K562 (cell line): ENCODE data around the gene MEX3A. TPM values are rescaled to one million over a fixed set of nuclear protein-coding genes. Genes with fewer than 3 reads are reported as not detected.
A peak's percentile ranks its signal among the peaks of the same experiment; 100 is the strongest.

ENCODE experiments used
- ATAC-seq: fragments of 200-7000 bp; cut with Tn5 transposase; 3 replicates; pipeline ENCODE4 v1.9.1; 2020; ENCODE audit warnings: moderate library complexity
- BruUV-seq: library from RNA; stranded (reverse); fragments of 400-500 nt; replicated peaks from 2 replicates; lab custom pipeline; 2021; lab: Mats Ljungman, UMichigan
- CTCF ChIA-PET: fragments of 300-600 bp; formaldehyde crosslinking; extraction: SDS; loops from one replicate; lab custom pipeline; 2021; ENCODE audit warnings: low intra/inter-chr PET ratio; lab: Yijun Ruan, JAX
- POLR2A ChIA-PET: fragments of 300-600, 350-650 bp; sonication (Branson Sonifier 250); formaldehyde crosslinking; extraction: SDS; loops from one replicate; lab custom pipeline; 2021; ENCODE audit warnings: antibody characterized with exemption, inconsistent platforms; lab: Yijun Ruan, JAX
- DNase-seq, 4 experiments: peaks; one replicate each; pipeline versions ENCODE4 v3.0.0 to v3.0.0-alpha.2; 2011 to 2018; ENCODE audit warnings: low spot score in 3 of 4, mixed read lengths in 3 of 4; ENCODE audit errors: extremely low read depth in 1 of 4
- FAIRE-seq: peaks from 2 replicates; lab custom pipeline; 2011; peaks lifted over from hg19 to GRCh38; lab: Jason Lieb, UNC
- H2AFZ ChIP-seq: 2 replicates; pipeline ENCODE4 v1.6.0; 2011; ENCODE audit warnings: low read depth, low read length, control low read depth, inconsistent platforms
- H3K27ac ChIP-seq: fragments of 200-600 bp; 3 replicates; pipeline ENCODE4 v1.8.0; 2011; ENCODE audit warnings: low read depth, mild to moderate bottlenecking, control low read depth, inconsistent platforms, low read length, moderate library complexity, mixed read lengths; ENCODE audit errors: extremely low read depth
- H3K27me3 ChIP-seq, 2 experiments: fragments of 300-600 bp in 1 of 2; 2 replicates in 1 of 2; 3 replicates in 1 of 2; pipeline versions ENCODE4 v1.6.0 to v1.8.0; 2011; ENCODE audit warnings: inconsistent platforms in 2 of 2, low read length in 2 of 2, mild to moderate bottlenecking in 1 of 2, mixed read lengths in 1 of 2, moderate library complexity in 1 of 2; ENCODE audit not compliant: control insufficient read depth in 2 of 2, insufficient read depth in 2 of 2
- H3K36me3 ChIP-seq: fragments of 300-600 bp; 3 replicates; pipeline ENCODE4 v1.8.0; 2011; ENCODE audit warnings: mild to moderate bottlenecking, low read length, inconsistent platforms; ENCODE audit not compliant: control insufficient read depth, insufficient read depth
- H3K4me1 ChIP-seq, 2 experiments: fragments of 200-600 bp in 1 of 2; replicated peaks in 1 of 2; 2 replicates in 1 of 2; 3 replicates in 1 of 2; pipeline versions ENCODE4 v1.5.1 to v1.8.0; 2011; ENCODE audit warnings: inconsistent platforms in 2 of 2, low read length in 2 of 2, mild to moderate bottlenecking in 1 of 2, mixed read lengths in 1 of 2, moderate library complexity in 1 of 2; ENCODE audit not compliant: control insufficient read depth in 2 of 2, insufficient read depth in 2 of 2
- H3K4me2 ChIP-seq: 2 replicates; pipeline ENCODE4 v1.6.1; 2011; ENCODE audit warnings: low read length, control low read depth, inconsistent platforms, mixed read lengths; ENCODE audit not compliant: insufficient read depth
- H3K4me3 ChIP-seq: fragments of 200-600 bp; sonication (generic), shearing (Covaris generic); 2 replicates; pipeline ENCODE4 v1.5.1; 2016; ENCODE audit warnings: control low read depth, inconsistent platforms
- H3K79me2 ChIP-seq: fragments of 200-600 bp; 3 replicates; pipeline ENCODE4 v1.8.0; 2011; ENCODE audit warnings: low read length, inconsistent platforms; ENCODE audit not compliant: control insufficient read depth, insufficient read depth
- H3K9ac ChIP-seq, 2 experiments: 2 replicates each; pipeline versions ENCODE4 v1.6.0 to v1.6.1; 2011; ENCODE audit warnings: low read depth in 2 of 2, low read length in 2 of 2, control low read depth in 1 of 2, inconsistent platforms in 1 of 2, mild to moderate bottlenecking in 1 of 2, mixed read lengths in 1 of 2; ENCODE audit not compliant: insufficient read depth in 1 of 2
- H3K9me1 ChIP-seq: one replicate; pipeline ENCODE4 v1.6.0; 2011; ENCODE audit warnings: inconsistent platforms, mild to moderate bottlenecking, low read length, moderate library complexity; ENCODE audit not compliant: control insufficient read depth, insufficient read depth
- H3K9me3 ChIP-seq: replicated peaks from 2 replicates; pipeline ENCODE4 v1.5.1; 2011; ENCODE audit warnings: low read depth, low read length, inconsistent platforms; ENCODE audit not compliant: control insufficient read depth, insufficient read depth
- H4K20me1 ChIP-seq: replicated peaks from 2 replicates; pipeline ENCODE4 v1.6.1; 2011; ENCODE audit warnings: low read length, inconsistent platforms, mixed read lengths; ENCODE audit not compliant: control insufficient read depth, insufficient read depth
- ATF1 ChIP-seq, 2 experiments: fragments of 450-650 bp in 1 of 2; IDR thresholded peaks; 2 replicates each; pipeline ENCODE4 v1.6.1; 2016; ENCODE audit warnings: missing compliant biosample characterization in 1 of 2, missing genetic modification characterization in 1 of 2
- EGR1 ChIP-seq: fragments of 450-650 bp; conservative IDR thresholded peaks from 2 replicates; pipeline ENCODE4 v1.6.1; 2017; ENCODE audit warnings: mild to moderate bottlenecking
- FOSL1 ChIP-seq: fragments of 200-800 bp; sonication (Bioruptor generic); conservative IDR thresholded peaks from 2 replicates; pipeline ENCODE4 v1.6.1; 2016; ENCODE audit warnings: missing genetic modification characterization, missing compliant biosample characterization
- MAZ ChIP-seq, 2 experiments: fragments of 450-650 bp in 1 of 2; sonication (generic) in 1 of 2; formaldehyde crosslinking; IDR thresholded peaks in 1 of 2; conservative IDR thresholded peaks in 1 of 2; 2 replicates each; pipeline versions ENCODE4 v1.4.0 to v1.5.0; 2020; ENCODE audit warnings: mild to moderate bottlenecking in 1 of 2, missing genetic modification reagents in 1 of 2
- MGA ChIP-seq: fragments of 450-650 bp; IDR thresholded peaks from 2 replicates; pipeline ENCODE4 v1.6.1; 2016; ENCODE audit warnings: mild to moderate bottlenecking, moderate library complexity
- SOX6 ChIP-seq: fragments of 450-650 bp; IDR thresholded peaks from 2 replicates; pipeline ENCODE4 v1.6.1; 2014; ENCODE audit warnings: mild to moderate bottlenecking
- SP1 ChIP-seq: sonication (generic); formaldehyde crosslinking; IDR thresholded peaks from 2 replicates; pipeline ENCODE4 v1.8.1; 2022; ENCODE audit warnings: mild to moderate bottlenecking, missing genetic modification reagents
- WGBS: fragments of 100-300 bp; shearing (Covaris generic); methylation state at CpG from one replicate; pipeline ENCODE4 v1.1.6; 2016; ENCODE audit warnings: low coverage, mixed read lengths; ENCODE audit not compliant: insufficient coverage; ENCODE audit errors: missing lambda C conversion rate; 5-methylcytosine and 5-hydroxymethylcytosine counted together
- in situ Hi-C: fragments of 300-500 bp; cut with MboI; formaldehyde crosslinking; loops from 4 replicates; pipeline ENCODE4 v1.15.0; 2018; ENCODE audit warnings: inconsistent platforms, mixed read lengths
- intact Hi-C: fragments of 100-400 bp; cut with micrococcal nuclease; formaldehyde crosslinking; loops from 2 replicates; pipeline ENCODE4 v1.14.2; 2022
- polyA plus RNA-seq, 8 experiments: library from polyadenylated mRNA; depleted of rRNA in 4 of 8; stranded (reverse) in 5 of 8; unstranded in 3 of 8; fragments of >200 nt; fragmentation: Nextera tagmentation in 2 of 8; fragmentation: Illumina TruSeq in 1 of 8; extraction: Ambion mirVana in 2 of 8; extraction: Trizol in 1 of 8; gene quantifications; 2 replicates each; pipeline versions ENCODE4 v1.2.1 to v1.2.3, GENCODE V29; 2011 to 2014; ENCODE audit warnings: inconsistent platforms in 1 of 8, missing spikeins in 1 of 8
- total RNA-seq, 7 experiments: library from RNA; depleted of rRNA in 6 of 7; stranded (reverse); fragments of >200 nt in 6 of 7; fragmentation: Illumina TruSeq in 2 of 7; extraction: Trizol in 2 of 7; gene quantifications; 2 replicates each; pipeline versions ENCODE4 v1.2.1 to v1.2.3, GENCODE V29; 2011 to 2021; ENCODE audit warnings: low replicate concordance in 1 of 7

Gene MEX3A
- total and polyA plus RNA-seq, 9 of the 15 experiments (the other 6 are each of a cell fraction or from before 2014, with no cell fraction given), result 0.36 to 13.7 (median 5.2) TPM

GRCh38 chr1:156052862-156053767 lies 29.1 kb downstream of the MEX3A start:
- ChIA-PET CTCF (interaction anchor here (0.6 kb wide), 2 partner anchors 13 to 87 kb away, joined by 3 to 4 read pairs; no protein-coding TSS in a partner anchor), POLR2A (interaction anchor here (0.6 to 1.0 kb wide), 6 partner anchors 10 to 353 kb away, joined by 3 to 4 read pairs (median 3); no protein-coding TSS in a partner anchor)
- TSS peak; percentile 36 for BruUV-seq
- Histone ChIP-seq H3K4me3 (peak overlapping the region; percentile 64), H3K27me3 (no peaks in the 10 kb centered on the region), H3K9me1 (no peaks in the 10 kb centered on the region), H3K27ac (peak overlapping the region; percentile 98), H3K9me3 (no peaks in the 10 kb centered on the region), H3K9ac (peak overlapping the region; percentile 82 to 93), H3K36me3 (peaks cover 54% of the 10 kb centered on the region), H3K79me2 (peaks cover 42% of the 10 kb centered on the region), H3K4me1 (peaks cover 16 to 23% of the 10 kb centered on the region in 2 experiments; a peak in 4 of 5 replicates), H2AFZ (peak overlapping the region; percentile 92), H4K20me1 (peaks cover 3% of the 10 kb centered on the region; the same call in 1 of the 2 replicates), H3K4me2 (peak overlapping the region; percentile 92)
- DNase-seq, result peak; percentile 82 to 89 (median 84)
- WGBS, result under 1% methylated on average over 39 of the region's 63 CpGs
- ATAC-seq, result peak; percentile 60
- intact Hi-C loops (loop anchor here (5.0 kb wide), 2 partner anchors 71 to 116 kb away; no protein-coding TSS in a partner anchor), in situ Hi-C loops (no loop called here)
- peak; percentile 90 for FAIRE-seq
- TF ChIP-seq FOSL1 (tag) (no peak), ATF1 (CRISPR knock-in tag; IDR thresholded peaks at IDR 0.05) (no peak), ATF1 (tag; IDR thresholded peaks at IDR 0.05) (peak; percentile 46; the same call in 1 of the 2 replicates), MGA (peak; percentile 55), EGR1 (peak; percentile 46), MAZ (CRISPR knock-in tag; conservative IDR thresholded peaks at IDR 0.05 in 1 of 2, IDR thresholded peaks at IDR 0.05 in 1 of 2) (peak; percentile 64 to 86), SP1 (CRISPR knock-in tag) (peak; percentile 58; the same call in 1 of the 2 replicates), SOX6 (0 out of 2 replicates have a peak, but pooled peaks have one; percentile 12)
